PC-3 (cell line): ENCODE data around the gene CEACAM20. TPM values are rescaled to one million over a fixed set of nuclear protein-coding genes. Genes with fewer than 3 reads are reported as not detected.

Experiments
- ATAC-seq: fragments of 200-7000 bp; cut with Tn5 transposase; 2 replicates; pipeline ENCODE4 v1.9.1; 2020; ENCODE audit warnings: mild to moderate bottlenecking, moderate library complexity
- BruUV-seq: library from RNA; stranded (reverse); fragments of 400-500 nt; replicated peaks from 2 replicates; lab custom pipeline; 2021; lab: Mats Ljungman, UMichigan
- CTCF ChIA-PET: fragments of 300-600 bp; sonication (Branson Sonifier 250); formaldehyde crosslinking; loops from one replicate; lab custom pipeline; 2022; ENCODE audit warnings: antibody characterized with exemption; lab: Charles Lee
- POLR2A ChIA-PET: fragments of 300-600 bp; sonication (Branson Sonifier 250); formaldehyde crosslinking; loops from one replicate; lab custom pipeline; 2022; ENCODE audit warnings: antibody characterized with exemption; ENCODE audit not compliant: unreplicated experiment; lab: Charles Lee
- DNase-seq: peaks from one replicate; pipeline ENCODE4 v3.0.0-alpha.2; 2015
- H2AFZ ChIP-seq: fragments of 300-600 bp; sonication (generic); 2 replicates; pipeline ENCODE4 v1.6.0; 2016; ENCODE audit warnings: antibody characterized with exemption, low read length
- H3F3A ChIP-seq: fragments of 300-600 bp; sonication (generic); one replicate; pipeline ENCODE4 v1.6.0; 2017; ENCODE audit warnings: antibody characterized with exemption, low read length, control low read depth, mild to moderate bottlenecking; ENCODE audit not compliant: unreplicated experiment
- H3K27ac ChIP-seq: fragments of 300-600 bp; sonication (generic); 2 replicates; pipeline ENCODE4 v1.5.1; 2016; ENCODE audit warnings: mild to moderate bottlenecking, low read length
- H3K27me3 ChIP-seq: fragments of 300-600 bp; sonication (generic); 2 replicates; pipeline ENCODE4 v1.6.1; 2016; ENCODE audit warnings: low read length, mixed read lengths
- H3K36me3 ChIP-seq: fragments of 300-600 bp; sonication (generic); 2 replicates; pipeline ENCODE4 v1.6.1; 2016; ENCODE audit warnings: low read depth, mixed run types, low read length, mixed read lengths
- H3K4me1 ChIP-seq: fragments of 300-600 bp; sonication (generic); 2 replicates; pipeline ENCODE4 v1.5.1; 2016; ENCODE audit warnings: low read length; ENCODE audit not compliant: insufficient read depth
- H3K4me2 ChIP-seq: fragments of 300-600 bp; sonication (generic); 2 replicates; pipeline ENCODE4 v1.6.0; 2016; ENCODE audit warnings: low read length
- H3K4me3 ChIP-seq: fragments of 300-600 bp; sonication (generic); 2 replicates; pipeline ENCODE4 v1.5.1; 2016; ENCODE audit warnings: mild to moderate bottlenecking, low read length, mixed read lengths
- H3K79me2 ChIP-seq: fragments of 300-600 bp; sonication (generic); 2 replicates; pipeline ENCODE4 v1.6.1; 2017; ENCODE audit warnings: low read length, mixed read lengths
- H3K9ac ChIP-seq: fragments of 300-600 bp; sonication (generic); 2 replicates; pipeline ENCODE4 v1.6.0; 2016; ENCODE audit warnings: mild to moderate bottlenecking, low read length
- H3K9me2 ChIP-seq: fragments of 300-600 bp; sonication (generic); replicated peaks from 2 replicates; pipeline ENCODE4 v1.6.1; 2016; ENCODE audit warnings: mixed run types, low read length, mixed read lengths
- H3K9me3 ChIP-seq: fragments of 300-600 bp; sonication (generic); 2 replicates; pipeline ENCODE4 v1.6.1; 2016; ENCODE audit warnings: low read length, mixed read lengths
- H4K20me1 ChIP-seq: fragments of 300-600 bp; sonication (generic); 2 replicates; pipeline ENCODE4 v1.6.1; 2016; ENCODE audit warnings: low read length, mixed read lengths
- CTCF ChIP-seq: fragments of 300-600 bp; sonication (generic); conservative IDR thresholded peaks from 2 replicates; pipeline ENCODE4 v1.5.1; 2017; ENCODE audit warnings: antibody characterized with exemption, low read depth, mild to moderate bottlenecking, low read length
- EZH2 ChIP-seq: fragments of 300-600 bp; sonication (generic); IDR thresholded peaks from one replicate; pipeline ENCODE4 v1.6.1; 2017; ENCODE audit warnings: antibody characterized with exemption, mild to moderate bottlenecking, low read length; ENCODE audit not compliant: unreplicated experiment
- EZH2phosphoT487 ChIP-seq: fragments of 300-600 bp; sonication (generic); IDR thresholded peaks from 2 replicates; pipeline ENCODE4 v1.6.1; 2018; ENCODE audit warnings: mild to moderate bottlenecking, antibody characterized with exemption, low read length, borderline replicate concordance
- intact Hi-C: fragments of 100-400 bp; cut with micrococcal nuclease; formaldehyde crosslinking; loops from 2 replicates; pipeline ENCODE4 v1.9.0; 2023
- total RNA-seq: library from RNA; depleted of rRNA; stranded (reverse); fragments of >200 nt; gene quantifications from 2 replicates; pipeline ENCODE4 v1.2.3, GENCODE V29; 2014

CEACAM20 gene
- total RNA-seq, 1 experiment from 2014 or later: not detected

GRCh38 chr19:44548736-44549135, 19.3 kb upstream of the CEACAM20 start:
- peak; percentile 15 for DNase-seq
- Histone ChIP-seq H4K20me1 (no peaks in the 10 kb centered on the region), H3K79me2 (no peaks in the 10 kb centered on the region), H3K4me2 (no peak overlapping the region), H2AFZ (no peak overlapping the region), H3F3A (no peaks in the 10 kb centered on the region), H3K4me1 (no peaks in the 10 kb centered on the region), H3K9ac (no peak overlapping the region), H3K27me3 (no peaks in the 10 kb centered on the region), H3K27ac (no peak overlapping the region), H3K9me3 (no peaks in the 10 kb centered on the region), H3K36me3 (no peaks in the 10 kb centered on the region), H3K9me2 (no peaks in the 10 kb centered on the region), H3K4me3 (no peak overlapping the region)
- TF ChIP-seq EZH2: no peak
- no peak for TF ChIP-seq CTCF
- no peak for TF ChIP-seq EZH2phosphoT487
- intact Hi-C loops: no loop called here
- no peak for ATAC-seq
- POLR2A ChIA-PET: no interaction called here
- CTCF ChIA-PET: no interaction called here
- BruUV-seq: no TSS peak

GRCh38 chr19:44544031-44544430, 14.6 kb upstream of the CEACAM20 start:
- no peak for ATAC-seq
- intact Hi-C loops: no loop called here
- no peak overlapping the region for H3K4me3 ChIP-seq

GRCh38 chr19:44542671-44543070, 13.2 kb upstream of the CEACAM20 start:
- Histone ChIP-seq H3K4me1 (no peaks in the 10 kb centered on the region), H3F3A (no peaks in the 10 kb centered on the region), H3K4me2 (no peak overlapping the region), H3K9me3 (no peaks in the 10 kb centered on the region), H3K27ac (no peak overlapping the region), H3K36me3 (no peaks in the 10 kb centered on the region), H3K79me2 (no peaks in the 10 kb centered on the region), H3K4me3 (no peak overlapping the region), H3K27me3 (no peaks in the 10 kb centered on the region), H3K9ac (no peak overlapping the region), H4K20me1 (no peaks in the 10 kb centered on the region), H2AFZ (no peak overlapping the region), H3K9me2 (no peaks in the 10 kb centered on the region)
- DNase-seq (no peak), ATAC-seq (no peak)
- ChIA-PET CTCF (no interaction called here), POLR2A (no interaction called here)
- intact Hi-C loops: no loop called here
- TF ChIP-seq EZH2: no peak
- TF ChIP-seq CTCF: no peak
- no peak for TF ChIP-seq EZH2phosphoT487
- no TSS peak for BruUV-seq

More at GRCh38 chr19:44544031-44544430, 14.6 kb upstream of the CEACAM20 start:
- no TSS peak for BruUV-seq
- no peaks in the 10 kb centered on the region for H3K9me2 ChIP-seq
- H3K9me3 ChIP-seq: no peaks in the 10 kb centered on the region
- ChIA-PET POLR2A (no interaction called here), CTCF (no interaction called here)
- DNase-seq: no peak
- TF ChIP-seq EZH2phosphoT487 (no peak), EZH2 (no peak), CTCF (no peak)
- H3K27ac ChIP-seq: no peak overlapping the region
- H3F3A ChIP-seq: no peaks in the 10 kb centered on the region
- no peaks in the 10 kb centered on the region for H3K36me3 ChIP-seq
- no peak overlapping the region for H2AFZ ChIP-seq
- H3K9ac ChIP-seq: no peak overlapping the region
- no peak overlapping the region for H3K4me2 ChIP-seq
- H3K27me3 ChIP-seq: no peaks in the 10 kb centered on the region
- no peaks in the 10 kb centered on the region for H4K20me1 ChIP-seq
- H3K4me1 ChIP-seq: no peaks in the 10 kb centered on the region
- H3K79me2 ChIP-seq: no peaks in the 10 kb centered on the region
